Stimulated activated CD4-positive, alpha-beta T cell treated with anti-CD3 and anti-CD28 coated beads, Interleukin-1b, Interleukin-23, amount 100 ng/mL, for 24 hours (primary cell): Measurements from ENCODE around the gene CCNL1.
"Not testable (repeated sequence)": the region's sequence is repeated elsewhere in the genome, so short reads cannot be mapped to it uniquely, and the experiment has no call there.

Experiments
- DNase-seq, 4 experiments: peaks; one replicate each; pipeline ENCODE4 v3.0.0-alpha.2; 2020; ENCODE audit warnings: low read depth in 4 of 4, low spot score in 1 of 4

The CCNL1 gene

DNA sequence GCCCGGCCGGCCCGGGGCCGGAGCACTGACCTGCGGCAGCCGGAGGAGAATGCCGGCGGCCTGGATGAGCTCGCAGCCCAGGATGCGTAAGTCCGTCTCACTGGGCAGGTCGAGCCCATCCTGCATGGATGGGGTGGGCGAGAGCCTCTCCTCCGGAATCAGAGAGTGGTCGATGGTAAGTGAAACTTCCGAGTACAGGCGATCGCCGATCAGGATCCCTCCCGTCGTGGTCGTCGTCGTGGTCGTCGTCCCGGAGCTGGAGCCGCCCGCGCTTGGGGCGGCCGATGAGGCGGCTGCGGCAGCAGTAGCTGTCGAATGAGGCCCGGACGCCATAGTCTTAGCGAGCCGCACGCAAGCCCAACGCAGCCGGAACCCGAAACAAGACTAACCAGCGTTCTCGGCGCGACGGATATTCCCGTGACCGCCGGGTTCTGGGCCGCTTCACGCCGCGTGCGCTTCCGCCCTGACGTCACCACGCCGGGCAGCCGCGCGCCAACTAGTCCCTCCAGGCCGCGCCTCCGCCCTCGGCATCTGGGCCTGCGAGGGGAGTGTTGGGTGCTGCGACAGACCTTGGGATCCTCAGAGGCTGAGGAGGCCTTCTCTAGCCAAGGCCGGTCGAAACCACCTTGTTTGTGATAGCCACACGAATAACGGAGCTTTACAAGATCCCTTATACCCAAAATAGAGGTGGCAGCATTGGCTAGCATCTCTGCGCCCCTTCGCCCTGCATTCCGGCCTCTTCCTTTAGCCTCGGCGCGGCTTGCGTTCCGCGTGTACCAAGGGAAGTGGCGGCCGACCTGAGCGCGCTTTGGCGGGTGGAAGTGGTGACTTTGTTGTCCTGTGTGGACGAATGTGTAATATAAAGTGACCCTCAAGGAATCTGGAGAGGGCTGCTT lies at the start of gene CCNL1:
CCNL1 (minus strand) TSS at position 386 of the 896 bp plus-strand sequence; CDS start at position 333, 53 bp downstream.
- DNase-seq: peak; percentile 91 to 93 (median 93)

DNA sequence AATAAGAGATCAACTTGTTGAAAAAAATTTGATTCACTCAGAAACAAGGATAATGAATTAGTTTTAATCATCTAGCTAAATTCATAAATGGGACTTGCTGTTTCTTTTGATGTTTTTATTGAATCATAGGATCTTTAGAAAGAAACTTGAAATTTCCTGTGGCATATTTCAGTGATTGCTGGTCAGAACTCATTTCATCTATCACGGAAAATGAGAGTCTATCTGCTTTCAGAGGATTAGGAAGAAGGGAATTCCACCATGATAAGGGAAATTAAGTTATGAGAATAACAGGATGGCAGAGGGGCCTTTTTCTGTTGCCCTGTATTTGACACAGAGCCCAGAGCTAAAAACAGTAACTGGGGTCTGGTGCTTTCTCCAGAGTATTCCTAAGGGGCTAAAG lies 44.9 kb upstream of the CCNL1 start:
- DNase-seq: no peak

DNA sequence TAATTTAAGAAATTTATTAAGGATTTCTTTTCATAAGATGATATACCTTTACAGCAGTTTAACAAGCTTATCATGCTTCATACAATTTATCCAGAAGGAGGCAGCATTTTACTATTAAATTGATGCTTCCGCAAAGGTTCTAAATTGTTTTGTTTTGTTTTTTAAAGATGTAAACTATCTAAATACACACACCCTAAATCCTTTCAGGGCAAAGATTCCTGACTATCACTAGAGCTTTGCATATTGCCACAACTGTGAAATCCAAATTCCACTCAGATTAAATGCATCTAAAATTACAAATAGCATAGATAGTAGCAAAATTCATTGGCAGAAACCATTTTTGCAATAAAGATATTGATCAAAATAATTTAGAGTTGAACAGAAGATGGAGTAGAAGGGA lies 44.5 kb upstream of the CCNL1 start:
- no peak for DNase-seq

GRCh38 chr3:157201648-157202278 lies 41.8 kb upstream of the CCNL1 start:
- DNase-seq: no peak

DNA sequence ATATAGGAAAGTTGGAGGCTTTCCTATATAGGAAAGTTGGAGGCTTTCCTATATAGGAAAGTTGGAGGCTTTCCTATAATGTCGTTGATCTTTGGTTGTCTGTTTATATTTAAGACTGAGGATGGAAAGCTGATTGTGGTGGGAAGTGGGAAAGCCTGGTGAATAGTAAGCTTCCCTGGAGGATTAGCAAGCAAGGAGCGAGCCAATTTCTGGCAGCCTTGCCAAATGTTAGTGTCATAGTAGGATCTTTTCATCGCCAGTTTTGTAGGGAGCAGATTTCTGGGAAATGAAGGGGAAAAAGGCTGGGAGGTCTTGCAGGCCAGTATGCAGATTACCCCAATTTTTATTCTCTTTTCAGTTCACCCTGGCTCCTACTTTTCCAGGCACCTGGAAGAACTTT lies 39.9 kb upstream of the CCNL1 start:
- no peak for DNase-seq

DNA sequence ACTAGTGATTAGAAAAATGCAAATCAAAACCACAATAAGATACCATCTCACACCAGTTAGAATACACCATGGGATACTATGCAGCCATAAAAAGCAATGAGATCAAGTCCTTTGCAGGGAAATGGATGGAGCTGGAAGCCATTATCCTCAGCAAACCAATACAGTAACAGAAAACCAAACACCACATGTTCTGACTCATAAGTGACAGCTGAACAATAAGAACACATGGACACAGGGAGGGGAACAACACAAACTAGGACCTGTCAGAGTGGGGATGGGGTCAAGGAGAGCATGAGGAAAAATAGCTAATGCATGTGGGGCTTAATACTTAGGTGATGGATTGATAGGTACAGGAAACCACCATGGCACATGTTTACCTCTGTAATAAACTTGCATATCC lies 36.0 kb upstream of the CCNL1 start:
- DNase-seq: no peak

- DNase-seq: not testable (repeated sequence)
These were observed 31.2 kb upstream of the CCNL1 start for GRCh38 chr3:157191149-157191548.

DNA sequence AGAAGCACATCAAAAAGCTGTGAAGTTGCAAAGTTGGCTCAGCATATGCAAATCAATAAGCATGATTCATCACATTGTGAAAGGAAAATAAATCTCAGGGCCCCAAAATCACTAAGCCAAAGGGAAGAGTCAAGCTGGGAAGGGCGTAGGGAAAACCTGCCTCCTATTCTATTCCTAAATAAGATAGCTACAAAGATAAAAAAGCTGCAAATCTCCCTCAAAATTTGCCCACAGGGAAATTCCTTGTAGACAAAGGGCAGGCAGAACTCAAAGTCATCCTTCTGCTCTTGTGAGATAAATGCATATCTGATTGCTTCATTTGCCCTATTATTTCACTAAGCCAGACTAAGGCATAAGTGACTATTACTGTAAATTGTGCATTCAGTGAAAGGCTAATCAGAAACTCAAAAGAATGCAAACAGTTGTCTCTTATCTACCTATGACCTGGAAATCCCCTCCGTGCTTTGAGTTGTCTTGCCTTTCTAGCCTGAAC lies 30.5 kb upstream of the CCNL1 start:
- no peak for DNase-seq

GRCh38 chr3:157188391-157188790 lies 28.4 kb upstream of the CCNL1 start:
- no peak for DNase-seq

DNA sequence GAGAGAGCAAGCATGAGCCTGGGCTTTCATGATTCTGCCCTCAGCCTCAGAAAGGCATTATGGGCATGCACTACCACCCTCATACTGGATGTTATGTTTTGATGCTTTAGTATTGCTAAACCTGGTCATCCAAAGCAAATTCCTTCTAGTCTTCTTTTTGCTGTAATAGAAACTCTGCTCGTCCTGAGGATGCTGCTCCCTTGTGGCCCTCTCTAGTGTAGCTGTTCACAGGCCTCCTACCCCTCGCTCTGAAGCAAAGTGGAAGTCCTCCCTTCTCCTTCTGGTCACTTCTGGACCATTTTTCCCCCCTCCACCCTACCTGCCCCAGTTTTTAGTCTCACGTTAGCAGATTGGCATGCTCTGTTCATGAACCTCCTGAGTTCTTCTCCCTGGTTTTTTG lies 22.9 kb upstream of the CCNL1 start:
- DNase-seq: no peak

DNA sequence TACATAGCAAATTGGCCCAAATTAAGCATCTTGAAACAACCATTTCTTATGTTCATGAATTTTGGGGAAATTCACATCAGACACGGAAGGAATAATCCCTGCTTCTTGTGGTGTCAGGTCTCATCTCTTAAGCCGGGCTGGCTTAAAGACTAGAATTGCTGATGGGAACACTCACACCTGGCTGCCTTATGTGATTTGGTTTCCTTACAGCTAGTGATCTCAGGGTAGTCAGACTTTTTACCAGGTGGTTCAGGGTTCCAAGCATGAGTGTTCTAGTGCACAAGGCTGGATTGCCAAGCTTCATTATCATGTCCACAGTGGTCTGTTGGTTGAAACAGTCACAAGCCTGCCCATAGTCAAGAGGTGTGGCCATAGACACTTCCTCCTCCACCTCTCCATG lies 20.3 kb upstream of the CCNL1 start:
- DNase-seq: no peak

DNA sequence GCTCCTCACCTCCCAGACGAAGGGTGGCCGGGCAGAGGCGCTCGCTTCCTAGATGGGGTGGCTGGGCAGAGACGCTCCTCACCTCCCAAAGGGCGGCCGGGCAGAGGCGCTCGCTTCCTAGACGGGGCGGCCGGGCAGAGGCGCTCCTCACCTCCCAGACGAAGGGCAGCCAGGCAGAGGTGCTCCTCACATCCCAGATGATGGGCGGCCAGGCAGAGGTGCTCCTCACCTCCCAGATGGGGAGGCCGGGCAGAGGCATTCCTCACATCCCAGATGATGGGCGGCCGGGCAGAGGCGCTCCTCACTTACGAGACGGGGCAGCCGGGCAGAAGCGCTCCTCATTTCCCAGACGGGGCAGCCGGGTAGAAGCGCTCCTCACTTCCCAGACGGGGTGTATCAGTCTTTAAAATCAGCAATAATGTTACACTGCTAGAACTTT lies 19.4 kb upstream of the CCNL1 start:
- no peak for DNase-seq

DNA sequence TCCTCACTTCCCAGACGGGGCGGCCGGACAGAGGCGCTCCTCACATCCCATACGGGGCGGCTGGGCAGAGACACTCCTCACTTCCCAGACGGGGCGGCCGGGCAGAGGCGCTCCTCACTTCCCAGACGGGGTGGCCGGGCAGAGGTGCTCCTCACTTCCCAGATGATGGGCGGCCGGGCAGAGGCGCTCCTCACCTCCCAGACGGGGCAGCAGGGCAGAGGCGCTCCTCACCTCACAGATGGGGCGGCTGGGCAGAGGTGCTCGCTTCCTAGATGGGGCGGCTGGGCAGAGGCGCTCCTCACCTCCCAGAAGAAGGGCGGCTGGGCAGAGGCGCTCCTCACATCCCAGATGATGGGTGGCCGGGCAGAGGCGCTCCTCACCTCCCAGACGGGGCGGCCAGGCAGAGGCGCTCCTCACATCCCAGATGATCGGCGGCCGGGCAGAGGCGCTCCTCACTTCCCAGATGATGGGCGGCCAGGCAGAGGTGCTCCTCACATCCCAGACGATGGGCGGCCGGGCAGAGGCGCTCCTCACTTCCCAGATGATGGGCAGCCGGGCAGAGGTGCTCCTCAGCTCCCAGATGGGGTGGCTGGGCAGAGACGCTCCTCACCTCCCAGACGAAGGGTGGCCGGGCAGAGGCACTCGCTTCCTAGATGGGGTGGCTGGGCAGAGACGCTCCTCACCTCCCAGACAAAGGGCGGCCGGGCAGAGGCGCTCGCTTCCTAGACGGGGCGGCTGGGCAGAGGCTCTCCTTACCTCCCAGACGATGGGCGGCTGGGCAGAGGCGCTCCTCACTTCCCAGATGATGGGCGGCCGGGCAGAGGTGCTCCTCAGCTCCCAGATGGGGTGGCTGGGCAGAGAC lies 18.8 kb upstream of the CCNL1 start:
- not testable (repeated sequence) for DNase-seq

DNA sequence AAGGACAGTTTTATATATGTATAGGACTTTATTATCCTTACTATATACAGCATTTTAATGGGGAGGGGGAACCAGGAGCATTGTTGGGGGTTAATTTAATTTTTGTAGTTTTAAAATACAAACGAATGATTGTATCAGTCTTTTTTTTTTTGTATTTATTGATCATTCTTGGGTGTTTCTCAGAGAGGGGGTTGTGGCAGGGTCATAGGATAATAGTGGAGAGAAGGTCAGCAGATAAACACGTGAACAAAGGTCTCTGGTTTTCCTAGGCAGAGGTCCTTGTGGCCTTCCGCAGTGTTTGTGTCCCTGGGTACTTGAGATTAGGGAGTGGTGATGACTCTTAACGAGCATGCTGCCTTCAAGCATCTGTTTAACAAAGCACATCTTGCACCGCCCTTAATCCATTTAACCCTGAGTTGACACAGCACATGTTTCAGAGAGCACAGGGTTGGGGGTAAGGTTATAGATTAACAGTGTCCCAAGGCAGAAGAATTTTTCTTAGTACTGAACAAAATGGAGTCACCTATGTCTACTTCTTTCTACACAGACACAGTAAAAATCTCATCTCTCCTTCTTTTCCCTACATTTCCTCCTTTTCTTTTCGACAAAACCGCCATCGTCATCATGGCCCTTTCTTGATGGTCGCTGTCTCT lies 18.0 kb upstream of the CCNL1 start:
- not testable (repeated sequence) for DNase-seq

DNA sequence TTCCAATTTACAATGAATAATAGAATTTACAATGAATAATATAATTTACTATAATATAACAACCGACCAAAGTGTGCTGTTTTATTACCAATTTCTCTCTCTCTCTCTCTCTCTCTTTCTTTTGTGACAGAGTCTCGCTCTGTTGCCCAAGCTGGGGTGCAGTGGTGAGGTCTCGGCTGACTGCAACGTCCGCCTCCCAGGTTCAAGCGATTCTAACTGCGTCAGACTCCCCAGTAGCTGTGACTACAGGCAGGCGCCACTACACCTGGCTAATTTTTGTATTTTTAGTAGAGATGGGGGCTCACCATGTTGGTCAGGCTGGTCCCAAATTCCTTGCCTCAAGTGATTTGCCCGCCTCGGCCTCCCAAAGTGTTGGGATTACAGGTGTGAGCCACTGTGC lies 17.0 kb upstream of the CCNL1 start:
- DNase-seq: no peak

DNA sequence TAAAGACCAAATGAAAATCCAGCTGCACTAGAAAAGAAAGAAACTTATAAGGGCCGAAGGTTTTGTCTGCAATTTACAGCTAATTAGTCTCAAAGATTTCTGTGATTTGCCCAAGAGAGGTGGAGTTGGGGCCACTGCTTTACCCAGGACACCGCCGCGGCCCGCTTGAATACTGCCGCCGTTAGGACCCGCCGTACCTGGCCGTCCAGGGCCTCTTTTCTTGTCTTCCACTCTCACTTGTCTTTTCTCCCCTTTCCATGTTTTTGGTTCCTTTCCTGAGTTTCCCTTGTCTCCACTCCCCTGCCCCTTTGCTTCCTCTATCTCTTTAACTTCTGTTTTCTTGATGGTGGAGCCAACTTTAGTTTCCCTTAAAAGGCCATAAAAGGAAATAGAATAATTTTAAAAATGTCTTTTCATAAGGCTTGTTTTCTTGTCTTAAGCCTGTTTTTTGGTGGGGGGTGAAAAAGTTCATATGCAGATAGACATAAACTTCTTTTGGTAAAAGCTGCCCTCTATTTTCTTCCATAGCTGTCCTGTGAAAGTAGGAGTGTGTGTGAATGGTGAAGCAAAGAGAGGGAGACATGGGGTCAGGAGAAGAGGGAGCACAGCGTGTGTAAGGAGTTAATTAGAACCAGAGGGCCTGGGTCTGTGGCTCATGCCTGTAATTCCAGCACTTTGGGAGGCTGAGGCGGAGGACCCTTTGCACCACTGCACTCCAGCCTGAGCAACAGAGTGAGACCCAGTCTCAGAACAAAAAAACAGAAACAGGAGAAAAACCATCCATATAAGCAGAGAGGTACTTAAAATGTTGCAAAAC lies 16.0 kb upstream of the CCNL1 start:
- no peak for DNase-seq

GRCh38 chr3:157174649-157175498 lies 14.9 kb upstream of the CCNL1 start:
- DNase-seq: peak; percentile 94 to 98 (median 96)

GRCh38 chr3:157174290-157174648 lies 14.3 kb upstream of the CCNL1 start:
- no peak for DNase-seq

- DNase-seq: not testable (repeated sequence)
These were observed 13.4 kb upstream of the CCNL1 start for GRCh38 chr3:157173343-157173742.
